ENCODE measurements around the gene PKNOX2. TPM values are rescaled to one million over a fixed set of nuclear protein-coding genes. Genes with fewer than 3 reads are reported as not detected.

PKNOX2 gene
- total RNA-seq, 3 donors from 2014 or later: 0.38 TPM; not detected in 2

DNA sequence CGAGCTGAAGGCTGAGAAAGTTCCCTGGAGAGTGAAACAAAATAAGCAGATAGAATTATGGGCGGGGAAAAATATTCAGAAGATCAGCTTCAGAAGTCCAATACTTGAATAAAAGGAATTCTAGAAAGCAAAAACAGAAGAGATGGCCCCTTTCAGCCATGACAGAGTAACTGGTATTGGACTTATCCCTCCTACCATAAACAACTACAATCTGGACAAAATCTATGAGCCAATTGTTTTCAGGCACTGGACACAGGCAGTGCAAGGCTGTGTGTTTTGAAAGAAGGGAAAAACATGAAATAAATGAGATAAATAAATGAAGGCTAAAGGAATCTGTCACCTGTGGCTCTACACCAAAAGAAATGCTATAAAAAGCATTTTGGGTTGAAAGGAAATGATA, 305.8 kb downstream of the PKNOX2 start:
- no peak for DNase-seq
- Mint-ChIP-seq H3K9me3 (no peaks in the 10 kb centered on the region), H3K27me3 (ENCODE audit: low read depth) (peaks cover 11% of the 10 kb centered on the region), H3K36me3 (ENCODE audit: insufficient read depth) (no peaks in the 10 kb centered on the region), H3K4me3 (no peak overlapping the region), H3K4me1 (ENCODE audit: low read depth) (no peaks in the 10 kb centered on the region)
- ATAC-seq: no peak

GRCh38 chr11:125476721-125477120, 312.2 kb downstream of the PKNOX2 start:
- H3K36me3 Mint-ChIP-seq (ENCODE audit: insufficient read depth): no peaks in the 10 kb centered on the region
- H3K27me3 Mint-ChIP-seq (ENCODE audit: low read depth): peaks cover 3% of the 10 kb centered on the region
- no peak for DNase-seq
- H3K4me3 Mint-ChIP-seq: no peak overlapping the region
- no peaks in the 10 kb centered on the region for H3K9me3 Mint-ChIP-seq
- ATAC-seq: no peak
- no peaks in the 10 kb centered on the region for H3K4me1 Mint-ChIP-seq (ENCODE audit: low read depth)

GRCh38 chr11:125479137-125479536, 314.6 kb downstream of the PKNOX2 start:
- no peaks in the 10 kb centered on the region for H3K9me3 Mint-ChIP-seq
- H3K36me3 Mint-ChIP-seq (ENCODE audit: insufficient read depth): no peaks in the 10 kb centered on the region
- H3K4me1 Mint-ChIP-seq (ENCODE audit: low read depth): no peaks in the 10 kb centered on the region
- H3K27me3 Mint-ChIP-seq (ENCODE audit: low read depth): peaks cover 9% of the 10 kb centered on the region
- no peak for DNase-seq
- no peak overlapping the region for H3K4me3 Mint-ChIP-seq
- no peak for ATAC-seq

- no peak overlapping the region for H3K4me3 Mint-ChIP-seq
- ATAC-seq (no peak), DNase-seq (no peak)
- H3K4me1 Mint-ChIP-seq (ENCODE audit: low read depth): no peaks in the 10 kb centered on the region
- H3K27me3 Mint-ChIP-seq (ENCODE audit: low read depth): peaks cover 9% of the 10 kb centered on the region
- H3K9me3 Mint-ChIP-seq: no peaks in the 10 kb centered on the region
- H3K36me3 Mint-ChIP-seq (ENCODE audit: insufficient read depth): no peaks in the 10 kb centered on the region
Observed at GRCh38 chr11:125481531-125481930, 317.0 kb downstream of the PKNOX2 start.

Other genes starting within 250 kb of the PKNOX2 start
- not detected for gene HEPN1, start 245.5 kb upstream of the PKNOX2 start, total RNA-seq
- not detected for gene HEPACAM, start 228.7 kb upstream of the PKNOX2 start, total RNA-seq
- gene CCDC15, start 210.5 kb upstream of the PKNOX2 start, total RNA-seq: 1 to 10 TPM; 1.4 to 1.6 (median 1.4) TPM
- gene SLC37A2, start 101.4 kb upstream of the PKNOX2 start, total RNA-seq: under 1 TPM; 0.13 to 0.21 (median 0.14) TPM
- 10 to 100 TPM; 10.6 to 13.1 (median 12.3) TPM for gene TMEM218, start 53.1 kb upstream of the PKNOX2 start, total RNA-seq